HG03045 (cell line): ENCODE measurements around the gene ZNF490.
"Not testable (repeated sequence)": the region's sequence is repeated elsewhere in the genome, so short reads cannot be mapped to it uniquely, and the experiment has no call there.

Experiments
- ATAC-seq: cut with Tn5 transposase; IDR thresholded peaks from one replicate; pipeline ENCODE4 v1.9.1; 2021; ENCODE audit warnings: mild to moderate bottlenecking, moderate library complexity; ENCODE audit not compliant: unreplicated experiment

Gene ZNF490

DNA sequence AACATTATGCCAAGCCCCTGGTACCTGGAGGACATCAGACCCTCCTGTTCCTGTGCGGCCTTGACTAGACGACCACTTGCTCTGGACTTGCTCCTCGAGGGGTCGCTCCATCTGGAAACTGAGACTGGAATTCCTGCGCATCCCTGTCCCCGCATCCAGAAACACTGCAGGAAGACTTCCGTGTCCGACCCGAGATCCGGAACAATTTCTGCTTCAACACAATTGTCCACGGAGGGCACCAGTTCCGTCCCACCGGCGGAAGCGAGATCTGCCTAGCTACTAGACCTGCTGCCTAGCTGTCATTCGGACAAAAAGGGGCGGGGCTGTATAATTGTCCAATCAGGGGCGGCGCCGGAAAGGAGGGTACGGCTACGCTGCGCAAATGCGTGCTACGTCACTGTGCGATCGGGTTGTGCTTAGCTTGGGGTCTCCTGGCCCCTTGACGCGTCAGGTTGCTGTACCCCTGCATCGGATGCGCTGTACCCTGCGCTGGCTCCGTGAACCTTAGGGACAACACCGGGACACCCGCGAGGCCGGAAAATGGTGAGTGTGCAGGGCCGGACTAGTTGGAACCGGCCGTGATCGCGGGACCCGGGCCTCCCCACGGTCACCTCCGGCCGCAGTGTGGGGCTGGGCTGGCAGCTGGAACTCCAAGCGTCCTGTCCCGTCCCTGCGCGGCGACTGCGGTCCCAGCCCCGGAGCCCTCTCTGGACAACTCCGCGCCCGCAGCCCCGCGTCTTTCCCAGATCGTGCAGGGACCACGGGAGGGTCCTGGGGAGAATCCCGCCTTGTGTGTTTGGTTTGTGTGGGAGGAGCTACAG is at the start of gene ZNF490, which contains the start of gene ZNF791:
TSS of gene ZNF490 (minus strand) at position 274 of the 821 bp plus-strand sequence. CDS start at position 141, 133 bp downstream.
TSS of gene ZNF791 (plus strand) at position 381 of the 821 bp plus-strand sequence. CDS start at position 541, 160 bp downstream.
- ATAC-seq = peak; percentile 76

DNA sequence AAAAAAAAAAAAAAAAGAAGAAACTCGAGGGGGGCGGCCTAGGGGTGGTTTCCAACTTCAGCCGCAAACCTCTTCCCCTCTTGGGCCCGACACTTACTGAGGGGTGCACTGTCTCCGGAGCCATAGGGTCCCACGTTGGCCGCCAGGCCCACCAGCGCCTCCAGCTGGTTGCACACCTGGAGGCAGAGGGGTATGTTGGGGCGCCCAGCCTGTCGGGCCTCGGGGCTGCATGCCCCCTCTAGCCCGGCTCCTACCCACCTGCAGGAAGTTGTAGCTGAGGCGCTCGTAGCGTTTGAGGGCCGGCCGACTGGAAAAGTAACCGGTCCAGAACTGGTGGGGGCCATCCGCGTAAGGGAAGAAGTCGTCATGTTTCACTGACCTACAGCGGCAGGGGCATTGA is 47.4 kb upstream of the ZNF490 start:
- no peak for ATAC-seq

DNA sequence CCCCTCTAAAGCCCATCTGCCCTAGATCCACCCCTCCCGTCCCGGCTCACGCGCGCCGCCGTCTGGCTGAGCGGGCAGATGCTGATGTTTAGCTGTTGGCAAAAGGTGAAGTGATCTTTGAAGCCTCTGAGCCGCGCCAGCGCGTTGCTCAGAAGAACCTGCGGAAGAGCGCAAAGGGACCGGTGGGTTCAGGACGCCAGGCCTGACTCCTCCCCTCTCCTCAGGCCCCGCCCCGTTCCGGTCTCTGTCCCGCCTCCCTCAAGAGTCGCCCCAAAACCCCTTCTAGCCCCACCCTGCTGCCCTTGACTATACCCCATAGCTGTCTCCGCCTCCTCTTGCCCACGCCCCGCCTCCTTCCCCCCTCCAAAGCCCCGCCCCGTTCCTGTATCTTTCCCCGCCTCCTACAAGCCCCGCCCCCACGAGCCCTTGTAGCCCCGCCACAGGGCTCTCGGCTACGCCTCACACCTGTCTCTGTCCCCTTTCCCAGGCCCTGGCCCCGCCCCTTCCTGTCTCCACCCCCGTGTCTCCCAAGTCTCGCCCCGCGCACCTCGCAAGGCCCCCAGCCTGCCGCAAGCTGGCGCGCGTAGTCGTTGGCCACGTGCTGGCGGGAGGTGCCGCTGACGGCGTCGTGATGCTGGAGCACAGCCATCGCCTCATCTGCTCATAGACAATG is 46.4 kb upstream of the ZNF490 start:
- no peak for ATAC-seq

DNA sequence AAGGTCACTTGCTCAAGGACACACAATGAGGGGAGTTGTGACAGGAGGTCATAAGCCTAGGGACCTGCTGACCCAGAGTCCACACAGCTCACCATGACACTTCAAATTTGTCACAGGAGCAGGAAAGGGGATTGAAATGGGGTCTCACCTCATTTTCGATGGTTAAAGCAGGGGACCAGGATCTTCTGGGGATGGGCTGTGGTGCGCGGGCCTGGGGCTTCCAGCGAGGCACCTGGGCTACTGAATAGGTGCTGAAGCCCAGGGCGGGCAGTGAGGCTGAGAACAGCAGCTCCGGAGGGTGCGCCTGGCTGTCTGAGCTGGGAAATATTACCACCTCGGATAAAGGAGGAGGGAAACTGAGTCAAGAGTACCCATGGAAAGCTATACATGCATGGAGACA is 44.9 kb upstream of the ZNF490 start:
- no peak for ATAC-seq

DNA sequence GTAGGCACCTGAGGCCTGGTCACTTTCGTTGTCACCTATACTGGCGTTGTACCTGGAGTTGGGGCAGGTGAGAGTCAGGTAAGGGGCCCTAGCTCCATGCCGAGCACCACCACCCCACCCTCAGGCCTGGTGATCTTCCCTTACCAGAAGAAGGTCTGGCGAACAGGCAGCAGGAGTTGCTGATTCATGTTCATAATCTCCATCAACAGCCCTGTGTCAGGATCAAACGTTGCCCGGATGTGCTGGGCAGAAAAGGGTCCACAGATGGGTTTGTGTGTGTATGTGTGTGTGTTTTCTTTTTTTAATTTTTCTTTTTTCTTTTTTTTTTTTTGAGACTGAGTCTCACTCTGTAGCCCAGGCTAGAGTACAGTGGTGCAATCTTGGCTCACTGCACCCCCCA is 41.6 kb upstream of the ZNF490 start:
- no peak for ATAC-seq

DNA sequence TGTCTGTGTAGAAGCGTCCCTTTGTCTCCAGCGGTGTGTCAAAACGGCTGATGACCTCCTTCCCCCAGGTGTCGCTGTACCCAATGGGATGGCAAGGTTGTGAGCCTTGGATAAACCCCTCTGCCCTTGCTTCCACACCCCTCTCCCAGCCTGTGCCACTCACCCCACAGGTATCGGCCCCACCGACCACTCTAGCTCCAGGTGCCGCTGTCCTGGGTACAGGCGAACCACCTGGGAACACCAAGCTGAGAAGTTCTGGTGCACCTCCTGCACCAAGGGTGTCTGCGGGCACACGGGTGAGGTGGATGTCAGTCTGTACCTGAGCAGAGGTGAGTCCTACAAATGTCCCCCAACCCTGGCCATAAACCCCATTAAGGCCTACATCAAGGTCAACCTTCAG is 39.3 kb upstream of the ZNF490 start:
- no peak for ATAC-seq

DNA sequence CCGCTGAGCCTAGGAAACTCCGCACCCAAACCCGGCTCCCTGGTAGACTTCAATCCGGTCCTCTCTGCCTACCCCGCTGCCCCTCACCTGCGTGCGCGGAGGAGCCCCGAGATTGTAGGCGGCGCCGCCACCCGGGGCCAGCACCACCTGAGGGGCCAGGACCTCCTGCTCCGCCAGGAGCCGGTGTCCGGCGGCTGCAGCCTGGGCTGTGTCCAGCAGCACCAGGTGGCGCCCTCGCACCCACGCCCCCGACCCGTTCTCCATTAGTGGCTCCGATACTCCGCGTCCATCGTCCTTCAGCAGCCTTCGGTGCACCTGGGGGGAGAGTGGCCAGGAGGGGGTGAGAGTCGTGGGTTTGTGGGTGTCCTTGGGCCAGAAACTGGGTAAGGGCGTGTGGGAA is 37.5 kb upstream of the ZNF490 start:
- no peak for ATAC-seq

DNA sequence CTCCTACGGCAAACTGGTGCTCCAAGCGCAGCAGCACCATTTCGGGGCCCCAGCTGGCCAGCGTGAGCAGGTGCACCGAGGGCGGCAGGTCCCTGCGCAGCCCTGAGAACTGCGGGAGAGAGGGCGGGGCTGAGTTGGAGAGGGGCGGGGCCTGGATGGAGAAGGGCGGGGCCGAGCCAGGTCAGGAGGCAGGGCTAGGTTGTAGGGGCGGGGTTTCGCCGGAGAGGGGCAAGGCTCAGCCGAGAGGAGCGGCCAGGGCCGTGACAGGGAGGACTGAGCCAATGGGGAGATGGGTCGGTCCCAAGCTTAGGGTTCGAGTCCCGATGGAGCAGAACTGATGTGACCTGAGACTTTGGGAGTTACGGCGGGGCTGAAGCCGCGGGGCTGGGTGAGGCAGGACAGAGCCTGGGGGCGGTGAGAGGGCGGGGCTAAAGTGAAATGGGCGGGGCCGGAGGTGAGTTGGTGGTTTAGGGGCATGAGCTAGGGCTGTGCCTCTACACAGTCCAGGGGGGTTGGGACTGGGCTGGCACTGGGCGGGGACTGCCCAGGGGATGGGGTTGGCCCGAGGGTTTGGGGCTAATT is 37.0 kb upstream of the ZNF490 start:
- ATAC-seq = no peak

DNA sequence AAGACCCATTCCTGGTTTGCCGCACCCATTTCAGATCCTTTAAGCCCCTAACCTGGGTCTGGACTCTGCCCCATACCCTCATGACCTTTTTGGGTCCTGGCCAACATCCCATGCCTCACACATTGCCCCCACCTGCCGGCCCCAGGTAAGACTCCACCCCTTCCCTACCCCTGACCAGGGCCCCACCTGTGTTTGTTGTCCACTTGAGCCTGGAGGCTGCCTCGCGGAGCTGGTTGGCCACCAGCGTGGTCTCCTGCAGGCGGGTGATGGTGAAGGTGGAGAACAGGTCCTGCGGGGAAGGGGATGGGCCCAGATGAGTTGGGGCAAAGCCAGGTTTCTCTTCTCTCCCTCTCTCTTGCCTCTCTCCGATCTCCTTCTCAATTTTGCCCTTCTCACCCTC is 36.4 kb upstream of the ZNF490 start:
- no peak for ATAC-seq

DNA sequence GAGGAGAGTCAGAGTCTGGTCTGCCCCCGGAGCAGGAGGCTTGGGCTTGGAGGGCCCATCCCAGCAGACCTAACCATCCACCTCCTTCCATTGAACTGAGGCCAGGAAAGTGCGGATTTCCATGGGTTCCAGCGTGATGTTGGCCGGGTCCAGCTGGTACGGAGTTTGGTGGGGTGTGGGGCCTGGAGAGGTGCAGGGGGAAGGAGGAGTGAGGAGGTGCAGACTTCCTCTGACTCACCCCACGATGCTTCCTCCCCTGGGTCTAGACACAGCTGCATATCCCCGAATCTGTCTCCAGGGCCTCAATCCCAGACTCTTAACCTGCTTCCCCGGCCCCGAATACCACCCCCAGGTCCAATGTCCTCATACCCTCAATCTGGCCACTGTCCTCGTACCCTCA is 35.9 kb upstream of the ZNF490 start:
- no peak for ATAC-seq

DNA sequence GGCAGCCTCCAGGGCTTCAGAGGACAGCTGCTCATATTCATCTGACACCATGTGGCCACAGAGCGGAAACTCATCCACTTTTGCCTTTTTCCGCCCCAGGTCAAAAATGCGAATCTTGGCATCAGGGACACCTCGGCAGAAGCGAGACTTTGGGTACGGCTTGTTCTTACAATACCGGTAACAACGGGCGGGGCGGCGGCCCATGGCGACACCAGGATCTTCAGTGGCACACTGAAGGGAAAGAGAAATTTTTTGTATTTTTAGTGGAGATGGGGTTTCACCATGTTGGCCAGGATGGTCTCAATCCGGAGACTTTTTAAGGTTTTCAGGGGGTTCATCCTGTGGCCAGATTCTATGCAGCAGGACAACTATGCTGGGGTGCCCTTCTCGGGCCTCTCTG is 33.1 kb upstream of the ZNF490 start:
- not testable (repeated sequence) for ATAC-seq

DNA sequence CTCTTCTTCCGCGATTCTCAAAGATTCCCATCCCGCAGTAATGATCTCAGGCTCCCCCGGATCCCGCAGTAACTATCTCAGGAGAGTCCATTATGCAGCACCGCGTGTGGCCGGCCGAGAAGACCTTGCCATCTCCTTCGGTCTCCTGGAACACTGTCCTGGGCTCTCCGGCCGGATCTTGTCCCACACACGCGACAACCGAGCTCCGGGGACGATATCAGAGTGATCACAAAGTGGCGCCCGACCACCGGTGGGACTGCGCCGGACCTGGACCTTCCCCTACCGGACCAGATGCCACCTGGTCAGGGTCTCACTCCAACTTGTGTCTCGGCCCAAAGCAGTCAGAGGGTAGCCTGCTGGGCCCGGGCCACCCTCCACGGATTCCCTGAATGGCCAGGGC is 31.9 kb upstream of the ZNF490 start:
- no peak for ATAC-seq

DNA sequence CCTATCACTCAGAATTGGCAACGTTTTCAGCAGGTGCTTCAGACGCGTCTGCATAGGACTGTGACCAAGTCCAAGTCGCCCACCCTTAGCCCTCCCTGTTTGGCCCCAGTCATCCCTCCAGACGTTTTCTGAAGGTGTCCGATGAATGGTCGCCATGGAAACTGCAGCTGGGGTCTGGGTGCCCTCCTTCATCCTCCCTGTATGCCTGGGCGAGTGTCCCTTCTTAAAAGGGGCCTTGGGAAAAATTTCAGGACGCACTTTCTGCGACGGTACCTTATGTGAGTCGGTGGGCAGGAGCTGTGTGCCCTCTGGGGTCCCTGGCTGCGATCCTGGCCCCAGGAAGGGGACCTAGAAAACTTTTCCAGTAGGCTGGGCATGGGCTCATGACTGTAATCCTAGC is 30.8 kb upstream of the ZNF490 start:
- no peak for ATAC-seq

DNA sequence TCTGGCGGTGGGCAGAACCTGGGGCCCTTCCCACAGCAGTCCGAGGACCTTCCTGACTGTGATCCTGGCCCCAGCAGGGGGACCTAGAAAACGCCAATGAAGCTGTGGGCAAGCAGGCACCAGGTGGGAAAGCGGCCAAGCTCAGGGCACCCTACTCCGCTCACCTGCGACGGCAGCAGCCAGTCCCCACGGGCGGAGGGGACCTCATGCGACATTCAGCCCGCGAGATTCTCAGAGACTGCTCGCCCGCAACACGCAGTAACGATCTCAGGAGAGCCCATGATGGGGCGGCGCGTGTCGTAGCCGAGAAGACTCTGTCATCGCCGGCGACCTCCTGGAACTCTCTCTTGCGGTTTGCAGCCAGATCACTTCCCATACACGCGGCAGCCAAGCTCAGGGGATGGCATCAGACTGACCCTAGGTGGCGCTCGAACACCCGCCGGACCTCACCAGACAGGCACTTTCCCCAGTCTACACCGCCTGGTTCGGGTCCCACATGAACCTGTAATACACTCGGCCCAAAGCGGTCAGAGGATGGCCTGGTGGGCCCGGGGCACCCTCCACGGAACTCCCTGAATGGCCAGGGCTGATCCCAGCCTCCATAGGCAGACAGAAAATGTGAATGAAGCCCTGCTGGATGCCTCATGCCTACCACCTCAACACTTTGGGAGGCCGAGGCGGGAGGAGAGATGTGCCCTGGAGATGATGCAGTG is 29.4 kb upstream of the ZNF490 start:
- peak; percentile 46 for ATAC-seq

DNA sequence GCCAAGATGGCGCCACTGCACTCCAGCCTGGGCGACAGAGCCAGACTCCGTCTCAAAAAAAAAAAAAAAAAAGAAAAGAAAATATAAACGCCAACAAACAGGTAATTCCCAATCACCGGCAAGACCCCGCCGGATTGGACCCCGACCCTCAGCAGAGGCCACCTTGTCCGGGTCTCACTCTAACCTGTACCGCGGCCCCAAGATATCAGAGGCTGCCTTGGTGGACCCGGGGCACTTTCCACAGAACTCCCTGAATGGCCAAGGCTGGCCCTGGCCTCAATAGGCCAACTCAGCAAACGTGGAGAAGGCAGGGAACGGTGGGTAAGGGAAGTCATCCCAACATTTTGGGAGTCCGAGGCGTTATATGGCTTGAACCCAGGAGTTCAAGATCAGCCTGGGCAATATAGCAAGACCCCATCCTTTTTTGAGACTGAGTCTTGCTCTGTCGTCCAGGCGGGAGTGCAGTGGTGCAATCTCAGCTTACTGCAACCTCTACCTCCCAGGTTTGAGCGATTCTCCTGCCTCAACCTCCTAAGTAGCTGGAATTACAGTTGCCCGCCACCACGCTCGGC is 28.1 kb upstream of the ZNF490 start:
- no peak for ATAC-seq

DNA sequence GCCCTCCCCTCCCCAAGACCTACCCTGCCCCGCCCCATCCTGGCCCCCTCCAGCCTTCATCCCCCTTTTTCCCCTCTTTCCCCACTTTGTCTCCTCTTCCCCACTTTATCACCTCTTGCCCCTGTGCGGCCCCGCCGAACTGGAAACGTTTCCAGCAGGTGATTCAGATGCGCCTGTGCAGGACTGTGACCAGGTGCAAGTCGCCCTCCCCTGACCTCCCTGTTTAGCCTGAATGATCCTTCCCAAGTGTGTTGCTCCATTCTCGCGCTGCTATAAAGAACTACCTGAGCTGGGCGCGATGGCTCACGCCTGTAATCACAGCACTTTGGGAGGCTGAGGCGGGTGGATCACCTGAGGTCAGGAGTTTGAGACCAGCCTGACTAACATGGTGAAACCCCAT is 26.0 kb upstream of the ZNF490 start:
- no peak for ATAC-seq

DNA sequence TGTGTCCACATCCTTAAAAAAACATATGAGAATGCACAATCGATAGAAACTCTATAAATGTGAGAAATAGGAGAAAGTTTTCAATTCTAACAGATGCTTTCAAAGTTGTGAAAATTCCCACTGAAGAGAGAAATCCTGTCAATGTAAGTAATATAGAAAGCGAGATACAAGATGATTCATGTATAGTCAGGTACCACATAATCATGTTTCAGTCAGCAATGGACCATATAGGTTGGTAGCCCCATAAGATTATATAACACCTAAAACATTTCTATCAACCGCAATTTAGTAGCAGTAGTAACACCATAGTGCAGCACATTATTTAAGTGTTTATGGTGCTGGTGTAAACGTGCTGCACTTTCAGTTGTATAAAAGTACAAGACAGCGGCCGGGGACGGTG is 18.6 kb upstream of the ZNF490 start:
- ATAC-seq = no peak

DNA sequence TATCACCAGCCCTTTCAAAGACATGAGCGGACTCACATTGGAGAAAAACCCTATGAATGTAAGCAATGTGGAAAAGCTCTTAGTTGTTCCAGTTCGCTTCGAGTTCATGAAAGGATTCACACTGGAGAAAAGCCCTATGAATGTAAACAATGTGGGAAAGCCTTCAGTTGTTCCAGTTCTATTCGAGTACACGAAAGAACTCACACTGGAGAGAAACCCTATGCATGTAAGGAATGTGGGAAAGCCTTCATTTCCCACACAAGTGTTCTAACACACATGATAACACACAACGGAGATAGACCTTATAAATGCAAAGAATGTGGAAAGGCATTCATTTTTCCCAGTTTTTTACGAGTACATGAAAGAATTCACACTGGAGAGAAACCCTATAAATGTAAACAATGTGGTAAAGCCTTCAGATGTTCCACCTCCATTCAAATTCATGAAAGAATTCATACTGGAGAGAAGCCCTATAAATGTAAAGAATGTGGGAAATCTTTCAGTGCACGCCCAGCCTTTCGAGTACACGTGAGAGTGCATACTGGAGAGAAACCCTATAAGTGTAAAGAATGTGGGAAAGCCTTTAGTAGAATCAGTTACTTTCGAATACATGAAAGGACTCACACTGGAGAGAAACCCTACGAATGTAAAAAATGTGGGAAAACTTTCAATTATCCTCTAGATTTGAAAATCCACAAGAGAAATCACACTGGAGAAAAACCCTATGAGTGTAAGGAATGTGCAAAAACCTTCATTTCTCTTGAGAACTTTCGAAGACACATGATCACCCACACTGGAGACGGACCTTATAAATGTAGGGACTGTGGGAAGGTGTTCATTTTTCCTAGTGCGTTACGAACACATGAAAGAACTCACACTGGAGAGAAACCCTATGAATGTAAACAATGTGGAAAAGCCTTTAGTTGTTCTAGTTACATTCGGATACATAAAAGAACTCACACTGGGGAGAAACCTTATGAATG is 17.7 kb upstream of the ZNF490 start:
- ATAC-seq = no peak

DNA sequence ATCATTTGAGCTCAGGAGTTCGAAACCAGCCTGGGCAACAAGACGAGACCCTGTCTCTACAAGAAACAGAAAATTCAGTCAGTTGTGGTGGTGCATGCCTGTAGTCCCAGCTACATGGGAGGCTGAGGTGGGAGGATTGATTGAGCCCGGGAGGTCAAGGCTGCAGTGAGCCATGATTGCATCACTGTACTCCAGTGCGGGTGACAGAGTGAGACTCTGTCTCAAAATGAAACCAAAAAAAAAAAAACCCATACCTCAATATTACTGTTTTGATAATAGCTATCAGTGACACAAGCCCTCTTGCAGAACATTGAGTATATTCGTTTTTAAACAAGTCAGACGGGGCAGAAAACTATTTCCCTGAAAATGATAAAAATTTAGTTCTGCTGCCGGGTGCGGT is 16.3 kb upstream of the ZNF490 start:
- no peak for ATAC-seq
